Calu3 (cell line): ENCODE results near the gene EGLN2. TPM values are rescaled to one million over a fixed set of nuclear protein-coding genes. Genes with fewer than 3 reads are reported as not detected.
"Not testable (repeated sequence)": the region's sequence is repeated elsewhere in the genome, so short reads cannot be mapped to it uniquely, and the experiment has no call there.

Experiments
- BruUV-seq: library from RNA; stranded (reverse); fragments of 400-500 nt; replicated peaks from 2 replicates; lab custom pipeline; 2021; lab: Mats Ljungman, UMichigan
- CTCF ChIA-PET: fragments of 300-600 bp; sonication (Branson Sonifier 250); formaldehyde crosslinking; loops from one replicate; lab custom pipeline; 2022; ENCODE audit warnings: antibody characterized with exemption; lab: Charles Lee
- DNase-seq: peaks from one replicate; pipeline ENCODE4 v3.0.0; 2022
- H3K27ac Mint-ChIP-seq: one replicate; pipeline ENCODE4 v1.8.0; 2022; ENCODE audit warnings: mixed read lengths; ENCODE audit not compliant: unreplicated experiment
- H3K27me3 Mint-ChIP-seq: one replicate; pipeline ENCODE4 v1.8.0; 2022; ENCODE audit warnings: mixed read lengths; ENCODE audit not compliant: unreplicated experiment
- H3K36me3 Mint-ChIP-seq: one replicate; pipeline ENCODE4 v1.8.0; 2022; ENCODE audit warnings: mild to moderate bottlenecking, moderate library complexity, mixed read lengths; ENCODE audit not compliant: insufficient read depth, unreplicated experiment
- H3K4me1 Mint-ChIP-seq: one replicate; pipeline ENCODE4 v1.8.0; 2022; ENCODE audit warnings: mild to moderate bottlenecking, low read depth, mixed read lengths; ENCODE audit not compliant: unreplicated experiment
- H3K4me3 Mint-ChIP-seq: one replicate; pipeline ENCODE4 v1.8.0; 2022; ENCODE audit warnings: mild to moderate bottlenecking, low read depth, moderate library complexity, mixed read lengths; ENCODE audit not compliant: unreplicated experiment
- H3K9me3 Mint-ChIP-seq: one replicate; pipeline ENCODE4 v1.8.0; 2022; ENCODE audit warnings: low read depth, mixed read lengths; ENCODE audit not compliant: unreplicated experiment
- intact Hi-C: fragments of 100-400 bp; cut with micrococcal nuclease; formaldehyde crosslinking; loops from one replicate; pipeline ENCODE4 v1.10.0; 2022; ENCODE audit not compliant: unreplicated experiment
- total RNA-seq: library from RNA; stranded (reverse); gene quantifications from 2 replicates; pipeline ENCODE4 v1.2.3, GENCODE V29; 2022
- TF ChIP-seq, protein P1 (sequence below): fragments of 200-600 bp; IDR thresholded peaks from one replicate; pipeline ENCODE4 v1.8.0; 2022; ENCODE audit warnings: antibody characterized with exemption; ENCODE audit not compliant: unreplicated experiment

The EGLN2 gene
- total RNA-seq, 1 experiment from 2014 or later = 109 TPM

DNA sequence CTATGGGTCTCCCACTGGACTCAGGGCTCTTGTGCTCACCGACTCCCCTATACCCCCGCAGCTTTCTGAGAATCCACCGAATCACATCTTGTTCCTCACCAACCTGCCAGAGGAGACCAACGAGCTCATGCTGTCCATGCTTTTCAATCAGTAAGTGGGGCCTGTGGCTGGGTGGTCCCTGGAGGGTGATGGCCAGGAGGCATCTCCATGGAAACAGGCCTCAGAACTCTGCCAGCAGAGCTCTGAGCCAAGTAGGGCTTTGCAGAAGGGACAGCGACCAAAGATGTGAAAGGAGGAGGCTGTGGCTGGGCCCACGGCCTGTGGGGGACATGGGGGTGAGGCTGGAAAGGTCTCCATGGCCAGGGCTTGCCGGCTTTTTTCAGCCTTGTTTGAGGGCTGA, 35.5 kb upstream of the EGLN2 start:
- Mint-ChIP-seq H3K9me3 (no peaks in the 10 kb centered on the region), H3K27ac (no peak overlapping the region), H3K4me1 (no peaks in the 10 kb centered on the region), H3K4me3 (no peak overlapping the region), H3K36me3 (peaks cover 97% of the 10 kb centered on the region), H3K27me3 (no peaks in the 10 kb centered on the region)
- no TSS peak for BruUV-seq
- intact Hi-C loops = no loop called here
- TF ChIP-seq, protein P1, sequence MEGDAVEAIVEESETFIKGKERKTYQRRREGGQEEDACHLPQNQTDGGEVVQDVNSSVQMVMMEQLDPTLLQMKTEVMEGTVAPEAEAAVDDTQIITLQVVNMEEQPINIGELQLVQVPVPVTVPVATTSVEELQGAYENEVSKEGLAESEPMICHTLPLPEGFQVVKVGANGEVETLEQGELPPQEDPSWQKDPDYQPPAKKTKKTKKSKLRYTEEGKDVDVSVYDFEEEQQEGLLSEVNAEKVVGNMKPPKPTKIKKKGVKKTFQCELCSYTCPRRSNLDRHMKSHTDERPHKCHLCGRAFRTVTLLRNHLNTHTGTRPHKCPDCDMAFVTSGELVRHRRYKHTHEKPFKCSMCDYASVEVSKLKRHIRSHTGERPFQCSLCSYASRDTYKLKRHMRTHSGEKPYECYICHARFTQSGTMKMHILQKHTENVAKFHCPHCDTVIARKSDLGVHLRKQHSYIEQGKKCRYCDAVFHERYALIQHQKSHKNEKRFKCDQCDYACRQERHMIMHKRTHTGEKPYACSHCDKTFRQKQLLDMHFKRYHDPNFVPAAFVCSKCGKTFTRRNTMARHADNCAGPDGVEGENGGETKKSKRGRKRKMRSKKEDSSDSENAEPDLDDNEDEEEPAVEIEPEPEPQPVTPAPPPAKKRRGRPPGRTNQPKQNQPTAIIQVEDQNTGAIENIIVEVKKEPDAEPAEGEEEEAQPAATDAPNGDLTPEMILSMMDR = no peak
- CTCF ChIA-PET = no interaction called here
- DNase-seq = no peak

DNA sequence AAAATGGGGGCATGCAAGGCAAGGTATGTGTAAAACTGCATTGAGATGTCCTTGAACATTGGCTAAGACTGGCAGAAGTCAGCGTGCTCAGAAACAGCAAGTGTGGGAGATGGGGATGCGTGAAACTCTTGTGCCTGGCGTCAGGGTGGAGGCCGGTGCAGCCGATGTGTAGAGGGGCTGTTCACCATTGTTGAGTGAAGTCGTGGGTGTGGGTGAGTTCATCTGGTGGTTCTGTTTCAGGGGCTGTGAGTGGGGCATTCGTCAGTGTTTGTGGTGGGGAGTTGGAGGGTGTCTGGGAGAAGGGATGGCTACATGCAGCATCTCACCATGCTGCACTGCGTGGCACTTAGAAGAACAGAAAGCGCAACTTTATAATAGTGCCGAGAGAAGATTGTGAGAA, 35.0 kb upstream of the EGLN2 start:
- no peaks in the 10 kb centered on the region for H3K27me3 Mint-ChIP-seq
- intact Hi-C loops = no loop called here
- no TSS peak for BruUV-seq
- peaks cover 97% of the 10 kb centered on the region for H3K36me3 Mint-ChIP-seq
- no peak overlapping the region for H3K4me3 Mint-ChIP-seq
- DNase-seq = no peak
- CTCF ChIA-PET = no interaction called here
- no peaks in the 10 kb centered on the region for H3K4me1 Mint-ChIP-seq
- no peak overlapping the region for H3K27ac Mint-ChIP-seq
- TF ChIP-seq, protein P1 = no peak
- no peaks in the 10 kb centered on the region for H3K9me3 Mint-ChIP-seq

DNA sequence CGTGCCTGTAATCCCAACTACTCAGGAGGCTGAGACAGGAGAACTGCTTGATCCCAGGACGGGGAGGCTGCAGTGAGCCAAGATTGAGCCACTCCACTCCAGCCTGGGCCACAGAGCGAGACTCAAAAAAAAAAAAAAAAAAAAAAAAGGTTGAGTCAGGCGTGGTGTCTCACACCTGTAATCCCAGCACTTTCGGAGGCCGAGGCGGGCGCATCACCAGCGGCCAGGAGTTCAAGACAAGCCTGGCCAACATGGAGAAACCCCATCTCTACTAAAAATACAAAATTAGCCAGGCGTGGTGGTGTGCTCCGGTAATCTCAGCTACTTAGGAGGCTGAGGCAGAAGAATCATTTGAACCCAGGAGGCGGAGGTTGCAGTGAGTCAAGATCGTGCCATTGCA, 32.6 kb upstream of the EGLN2 start:
- H3K4me3 Mint-ChIP-seq, BruUV-seq, H3K27ac Mint-ChIP-seq, CTCF ChIA-PET, H3K9me3 Mint-ChIP-seq, DNase-seq, intact Hi-C loops, H3K27me3 Mint-ChIP-seq, H3K4me1 Mint-ChIP-seq: not testable (repeated sequence)
- H3K36me3 Mint-ChIP-seq = peaks cover 92% of the 10 kb centered on the region

DNA sequence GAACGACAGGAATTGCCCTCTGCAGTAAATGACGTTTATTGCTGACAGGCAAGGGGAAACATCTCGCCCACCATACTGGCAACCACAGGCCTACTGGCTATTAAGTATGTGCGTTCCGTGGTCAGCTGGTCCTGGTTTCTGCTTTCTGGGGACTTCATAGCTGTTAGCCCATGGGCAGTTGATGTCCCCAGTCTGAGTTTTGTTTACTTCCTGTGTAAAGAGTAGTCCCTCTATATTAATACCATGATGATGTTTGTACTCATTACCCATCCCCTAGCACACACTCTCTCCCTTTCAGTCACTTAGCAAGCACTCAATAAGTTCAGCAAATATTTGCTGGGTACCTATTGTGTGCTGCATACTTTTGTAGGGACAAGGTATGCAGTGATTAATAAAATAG, 30.1 kb upstream of the EGLN2 start:
- CTCF ChIA-PET = no interaction called here
- intact Hi-C loops = no loop called here
- Mint-ChIP-seq H3K9me3 (no peaks in the 10 kb centered on the region), H3K36me3 (peaks cover 73% of the 10 kb centered on the region), H3K4me3 (no peak overlapping the region), H3K27me3 (no peaks in the 10 kb centered on the region), H3K27ac (no peak overlapping the region), H3K4me1 (no peaks in the 10 kb centered on the region)
- BruUV-seq = TSS peak; percentile 13
- TF ChIP-seq, protein P1 = no peak
- DNase-seq = no peak

DNA sequence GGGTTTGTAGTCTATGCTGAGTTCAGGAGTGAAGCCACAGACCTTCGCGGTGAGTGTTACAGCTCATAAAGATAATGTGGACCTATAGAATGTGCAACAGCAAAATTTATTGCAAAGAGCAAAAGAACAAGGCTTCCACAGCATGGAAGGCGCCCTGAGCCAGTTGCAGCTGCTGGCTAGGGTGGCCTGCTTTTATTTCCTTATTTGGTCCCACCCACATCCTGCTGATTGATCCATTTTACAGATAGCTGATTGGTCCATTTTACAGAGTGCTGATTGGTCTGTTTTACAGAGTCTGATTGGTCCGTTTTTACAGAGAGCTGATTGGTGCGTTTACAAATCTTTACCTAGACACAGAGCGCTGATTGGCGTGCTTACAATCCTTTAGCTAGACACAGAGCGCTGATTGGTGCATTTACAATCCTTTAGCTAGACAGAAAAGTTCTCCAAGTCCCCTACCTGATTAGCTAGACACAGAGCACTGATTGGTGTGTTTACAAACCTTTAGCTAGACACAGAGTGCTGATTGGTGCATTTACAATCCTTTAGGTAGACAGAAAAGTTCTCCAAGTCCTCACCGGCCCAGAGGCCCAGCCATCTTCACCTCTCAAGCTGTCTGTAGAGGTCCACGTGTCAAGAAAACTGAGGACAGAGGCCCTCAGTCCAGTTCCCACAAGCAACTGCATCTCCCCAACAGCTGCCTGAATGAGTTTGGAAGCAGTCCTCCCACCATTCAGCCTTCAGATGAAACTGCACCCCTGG, 27.7 kb upstream of the EGLN2 start:
- H3K27me3 Mint-ChIP-seq, H3K27ac Mint-ChIP-seq, CTCF ChIA-PET, H3K9me3 Mint-ChIP-seq, BruUV-seq, DNase-seq, H3K4me3 Mint-ChIP-seq: not testable (repeated sequence)
- H3K4me1 Mint-ChIP-seq = peaks cover 19% of the 10 kb centered on the region
- intact Hi-C loops = loop anchor here (10.0 kb wide), 1 partner anchor 106 kb away; no protein-coding TSS in a partner anchor
- peaks cover 69% of the 10 kb centered on the region for H3K36me3 Mint-ChIP-seq
